Ovary (tissue), 3 donors: ENCODE data around the gene MAFG.

Source experiments
- CTCF ChIP-seq, 3 donors: fragments of 450-650 bp in 2 of 3; fragments of 200-600 bp in 1 of 3; IDR thresholded peaks; one replicate each; pipeline versions ENCODE4 v1.5.1 to v1.8.0; 2016 to 2022; ENCODE audit warnings: antibody characterized with exemption in 3 of 3, mild to moderate bottlenecking in 1 of 3
- POLR2A ChIP-seq: fragments of 450-650 bp; IDR thresholded peaks from one replicate; pipeline ENCODE4 v1.6.1; 2017; ENCODE audit warnings: antibody characterized with exemption, mild to moderate bottlenecking, moderate library complexity
- donor health status: DM: no; HTN: no; CAD: no.

DNA sequence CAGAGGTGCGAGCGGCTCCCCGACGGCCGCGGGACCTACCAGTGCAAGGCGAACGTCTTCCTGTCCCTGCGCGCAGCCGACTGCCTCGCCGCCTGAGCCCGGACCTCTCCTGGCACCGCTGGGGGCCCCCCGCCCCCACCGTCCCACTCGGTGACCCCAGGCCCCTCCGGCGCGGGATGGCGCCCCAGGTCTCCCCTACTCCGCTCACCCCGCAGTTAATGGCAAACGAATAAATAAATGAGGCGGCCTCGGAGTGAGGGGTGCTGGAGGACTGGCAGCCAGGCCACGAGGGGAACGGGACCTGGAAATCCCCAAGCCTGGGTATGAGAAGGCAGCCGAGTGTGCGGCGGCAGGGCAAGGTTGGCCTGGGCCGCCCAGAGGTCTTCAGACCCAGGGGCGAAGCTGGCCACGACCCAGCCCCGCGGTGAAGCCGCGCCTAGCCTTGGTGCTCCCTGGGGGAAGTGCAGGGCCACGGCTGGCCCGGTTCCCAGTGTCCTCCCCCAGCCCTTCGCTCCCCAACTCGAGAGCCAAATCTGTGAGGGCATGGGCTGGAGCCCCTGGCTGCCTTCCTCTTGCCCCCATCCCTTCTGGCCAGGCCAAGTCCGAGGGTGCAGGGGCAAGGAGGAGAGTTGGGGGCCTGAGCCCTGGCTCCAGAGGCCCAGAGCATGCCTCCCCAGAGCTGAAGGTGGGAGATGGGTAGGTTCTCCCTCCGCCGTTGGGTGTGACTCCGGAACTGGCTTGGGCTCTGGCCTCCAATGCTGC is 24.7 kb downstream of the MAFG start:
- no peak for TF ChIP-seq CTCF (IDR thresholded peaks at IDR 0.05)
- no peak for TF ChIP-seq POLR2A
